NCI-H774 (cell line): ENCODE results near the gene ARFRP1.
"Not testable (repeated sequence)": the region's sequence is repeated elsewhere in the genome, so short reads cannot be mapped to it uniquely, and the experiment has no call there.

Experiments used
- DNase-seq: peaks from one replicate; lab custom pipeline; 2025; lab: John Stamatoyannopoulos, UW

The ARFRP1 gene

DNA sequence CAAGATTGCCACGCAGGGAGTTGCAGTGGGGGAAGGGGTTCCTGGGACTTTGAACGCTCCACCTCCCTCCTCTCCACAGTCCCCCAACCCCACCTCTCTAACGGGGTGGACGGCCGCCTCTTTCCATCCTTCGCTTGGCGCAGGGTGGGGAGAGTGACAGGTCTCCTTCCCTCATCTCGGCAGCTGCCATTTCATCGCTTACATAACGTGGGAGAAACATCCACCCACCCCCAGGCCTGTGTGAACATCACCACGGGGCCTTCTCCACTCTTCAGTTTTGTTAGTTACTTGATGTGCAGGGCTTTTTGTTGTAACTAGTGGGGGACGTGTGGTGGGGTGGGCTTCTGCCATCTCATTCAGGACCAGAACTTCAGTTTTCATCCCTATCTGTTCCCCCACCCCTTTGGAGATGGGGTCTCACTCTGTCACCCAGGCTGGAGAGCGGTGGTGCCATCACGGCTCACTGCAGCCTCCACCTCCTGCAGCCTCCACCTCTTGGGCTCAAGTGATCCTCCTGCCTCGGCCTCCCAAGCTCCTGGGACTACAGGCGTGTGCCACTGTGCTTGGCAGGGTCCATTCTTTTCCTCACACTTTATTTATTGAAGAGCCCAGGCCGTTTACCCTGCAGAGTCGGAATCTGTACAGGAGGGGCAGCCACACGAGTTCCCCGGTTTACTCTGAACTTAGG, 32.0 kb downstream of the ARFRP1 start:
- no peak for DNase-seq

DNA sequence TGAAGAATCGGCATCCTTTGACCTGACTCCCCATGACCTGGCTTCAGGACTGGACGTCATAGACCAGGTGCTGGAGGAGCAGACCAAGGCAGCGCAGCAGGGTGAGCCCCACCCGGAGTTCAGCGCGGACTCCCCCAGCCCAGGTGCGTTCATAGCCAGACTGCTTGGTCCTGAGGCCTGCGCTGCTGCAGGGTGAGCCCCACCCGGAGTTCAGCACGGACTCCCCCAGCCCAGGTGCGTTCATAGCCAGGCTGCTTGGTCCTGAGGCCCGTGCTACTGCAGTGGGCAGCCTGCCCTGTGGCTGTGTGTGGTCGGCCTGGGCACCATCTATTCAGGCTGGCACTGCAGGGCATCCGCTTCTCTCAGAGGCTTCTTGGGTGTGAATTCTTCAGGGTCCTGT, 33.8 kb downstream of the ARFRP1 start:
- no peak for DNase-seq

DNA sequence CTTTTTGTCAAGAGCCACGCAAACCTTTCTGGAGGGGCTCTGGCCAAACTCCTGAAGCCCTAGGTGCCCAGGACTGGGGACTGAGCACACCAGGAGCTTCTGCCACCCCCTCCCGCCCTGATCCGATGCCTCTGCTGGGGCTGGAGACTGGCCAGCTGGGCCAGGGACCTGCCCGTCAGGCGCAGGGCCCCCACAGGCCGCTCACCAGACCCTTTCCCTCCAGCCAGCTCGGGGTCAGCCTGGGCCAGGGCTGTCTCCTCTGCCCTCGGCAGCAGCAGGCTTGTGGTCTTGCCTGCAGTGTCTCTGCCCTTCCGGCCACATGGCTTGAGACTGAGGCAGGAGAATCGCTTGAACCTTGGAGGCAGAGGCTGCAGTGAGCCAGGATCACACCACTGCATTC, 35.1 kb downstream of the ARFRP1 start:
- no peak for DNase-seq

DNA sequence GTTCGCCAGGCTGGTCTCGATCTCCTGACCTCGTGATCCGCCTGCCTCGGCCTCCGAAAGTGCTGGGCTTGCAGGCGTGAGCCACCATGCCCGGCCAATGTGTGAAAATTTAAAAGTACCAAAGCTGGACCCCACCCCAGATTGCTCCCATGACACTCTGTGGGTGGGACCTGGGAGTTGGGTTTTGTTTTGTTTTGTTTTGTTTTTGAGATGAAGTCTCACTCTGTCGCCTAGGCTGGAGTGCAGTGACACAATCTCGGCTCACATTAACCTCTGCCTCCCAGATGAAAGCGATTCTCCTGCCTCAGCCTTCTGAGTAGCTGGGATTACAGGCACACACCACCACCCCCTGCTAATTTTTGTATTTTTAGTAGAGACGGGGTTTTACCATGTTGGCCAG, 36.1 kb downstream of the ARFRP1 start:
- DNase-seq = not testable (repeated sequence)

DNA sequence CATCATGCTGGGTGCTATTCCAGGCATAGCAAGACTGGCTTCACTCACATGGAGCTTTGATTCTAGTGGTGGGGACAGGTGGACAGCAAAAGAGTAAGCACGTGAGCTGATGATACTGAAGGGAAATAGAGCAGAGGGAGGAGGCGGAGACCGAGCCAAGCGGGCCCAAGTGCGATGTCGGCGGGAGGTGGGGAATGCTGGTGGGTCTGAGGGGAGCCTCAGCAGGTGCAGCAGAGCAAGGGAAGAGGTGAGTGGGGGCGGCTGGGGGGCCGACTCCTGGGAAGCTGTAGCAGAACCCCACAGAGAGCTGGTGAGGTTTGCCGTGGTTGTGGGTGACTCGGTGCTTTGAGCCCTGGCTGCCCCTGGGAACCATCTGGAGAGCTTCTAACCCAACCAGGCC, 39.4 kb downstream of the ARFRP1 start:
- DNase-seq = no peak

DNA sequence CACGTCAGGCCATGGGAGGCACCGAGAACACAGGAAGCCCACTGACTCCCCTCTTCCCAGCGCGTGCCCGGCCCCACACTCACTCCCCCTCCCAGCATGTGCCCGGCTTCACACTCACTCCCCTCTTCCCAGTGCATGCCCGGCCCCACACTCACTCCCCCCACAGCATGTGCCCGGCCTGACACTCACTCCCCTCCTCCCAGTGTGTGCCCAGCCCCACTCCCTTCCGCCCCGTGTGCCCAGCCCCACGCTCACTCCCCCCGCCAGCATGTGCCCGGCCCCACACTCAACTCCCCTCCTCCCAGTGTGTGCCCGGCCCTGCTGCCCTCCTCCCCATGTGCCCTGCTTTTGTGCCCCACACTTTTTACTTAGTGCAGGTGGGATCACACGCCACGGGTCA, 39.9 kb downstream of the ARFRP1 start:
- no peak for DNase-seq

DNA sequence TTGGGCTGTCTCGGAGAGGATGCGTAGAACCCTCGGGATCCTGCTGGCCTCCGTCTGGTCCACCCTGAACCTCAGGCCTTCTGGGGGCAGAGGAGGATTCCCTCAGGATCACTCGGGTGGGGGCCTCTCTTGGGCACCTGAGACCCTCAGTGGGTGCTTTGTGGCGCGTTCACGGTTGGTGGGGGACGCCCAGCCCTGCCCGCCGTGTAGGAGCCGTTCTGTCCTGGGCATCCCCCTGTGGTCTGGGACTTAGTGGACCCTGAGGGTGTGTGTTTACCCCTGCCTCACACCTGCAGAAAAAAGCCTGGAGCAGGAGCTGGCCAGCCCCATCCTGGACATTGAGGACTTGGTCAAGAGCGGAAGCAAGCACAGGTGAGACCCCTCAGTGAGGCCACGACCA, 42.1 kb downstream of the ARFRP1 start:
- no peak for DNase-seq

DNA sequence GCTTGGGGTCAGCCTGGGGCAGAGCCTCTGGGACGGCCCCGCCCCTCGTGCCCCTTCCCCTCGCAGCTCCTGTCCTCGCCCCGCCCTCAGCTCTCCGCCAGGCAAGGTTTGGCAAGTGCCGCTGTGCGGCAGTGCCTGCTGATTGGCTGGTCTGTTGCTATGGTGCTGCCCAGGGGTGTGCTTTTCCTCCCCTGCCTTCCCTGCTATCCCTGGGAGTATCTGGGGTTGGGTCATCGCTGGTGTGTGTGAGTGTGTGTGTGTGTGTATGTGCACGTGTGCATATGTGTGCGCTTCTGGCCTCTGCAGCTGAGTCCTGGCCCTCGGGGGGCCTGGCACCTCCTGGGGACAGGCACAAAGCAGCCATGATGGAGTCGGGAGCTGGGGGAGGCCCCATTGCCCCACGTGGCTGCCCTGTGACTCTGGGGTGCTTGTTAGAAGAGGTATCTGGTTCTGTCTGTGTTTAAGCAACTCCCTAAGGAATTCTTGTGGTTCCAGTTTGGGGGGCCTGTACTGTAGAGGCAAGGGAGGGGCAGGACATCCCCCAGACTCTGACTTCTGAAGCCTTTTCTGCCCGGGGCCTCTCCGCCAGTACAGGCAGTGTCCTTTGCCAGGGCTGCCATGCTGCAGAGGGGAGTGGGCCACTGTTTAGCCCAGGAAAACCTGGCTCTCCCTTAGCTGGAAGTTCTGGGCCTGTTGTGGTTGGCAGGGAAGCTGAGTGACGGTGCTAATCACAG, 42.7 kb downstream of the ARFRP1 start:
- no peak for DNase-seq

DNA sequence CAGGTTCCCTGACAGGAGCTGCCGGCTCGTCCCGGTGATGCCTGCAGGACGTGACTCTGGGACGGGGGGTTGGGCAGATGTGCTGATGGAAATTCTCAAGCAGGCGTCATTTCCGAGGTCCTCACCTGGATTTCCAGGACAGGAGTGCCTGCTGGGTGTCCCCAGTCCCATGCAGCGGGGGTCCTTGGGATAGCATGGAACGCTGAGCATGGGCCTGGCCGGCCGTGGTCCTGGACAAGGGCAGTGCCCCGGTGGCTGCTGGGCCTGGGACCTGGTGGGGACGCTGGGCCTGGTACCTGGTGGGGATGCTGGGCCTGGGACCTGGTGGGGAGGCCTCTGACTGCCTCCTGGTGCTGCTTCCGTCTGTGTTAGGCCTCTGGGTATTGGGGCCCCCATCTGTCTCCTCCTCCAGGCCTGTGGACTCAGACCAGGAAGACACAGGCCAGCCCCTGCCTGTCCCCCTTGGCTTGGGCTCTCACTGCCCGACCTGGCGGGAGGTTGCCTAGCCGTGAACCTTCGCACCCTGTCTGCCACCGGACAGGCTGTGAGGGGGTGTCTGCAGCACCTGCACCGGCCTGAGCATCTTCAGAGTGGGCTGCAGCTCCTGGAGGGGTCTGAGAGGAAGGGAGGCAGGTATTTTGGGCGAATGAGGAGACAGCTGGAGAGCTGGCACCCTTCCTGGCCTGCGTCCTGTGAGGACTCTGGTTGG, 43.5 kb downstream of the ARFRP1 start:
- no peak for DNase-seq

DNA sequence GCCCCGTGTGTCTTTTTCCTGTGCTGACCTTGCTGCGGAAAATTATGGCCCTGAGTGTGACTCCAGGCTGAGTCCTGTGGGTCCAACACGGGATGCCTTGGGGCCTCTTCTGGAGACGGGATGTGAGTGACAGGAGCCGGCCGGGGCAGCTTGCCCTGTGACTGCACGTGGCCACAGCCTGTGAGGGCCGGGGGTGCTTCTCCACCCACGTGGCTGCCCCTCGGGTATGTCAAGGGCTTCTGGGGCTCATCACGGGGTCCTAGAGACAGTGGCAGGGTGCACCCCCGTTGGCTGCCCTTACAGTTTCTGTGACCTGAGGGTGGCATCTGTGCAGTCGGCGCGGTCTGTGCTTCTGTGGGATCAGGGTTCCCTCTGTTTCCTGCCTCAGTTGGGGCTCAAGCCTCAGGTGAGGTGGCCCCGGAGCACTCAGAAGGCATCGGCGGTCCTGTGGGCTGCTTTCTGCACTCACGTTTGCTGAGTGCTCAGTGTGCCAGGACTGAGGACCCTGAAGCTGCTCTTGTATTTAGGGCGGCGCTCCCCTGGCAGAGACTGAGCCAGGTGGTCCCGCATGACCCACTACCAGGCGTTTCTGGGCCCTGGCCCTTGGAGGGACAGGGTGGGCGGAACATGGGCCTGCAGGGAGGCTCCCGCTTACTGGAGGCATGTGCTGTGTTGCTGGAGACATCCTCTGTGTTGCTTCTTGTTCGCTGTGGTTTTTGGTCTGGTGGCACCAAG, 44.3 kb downstream of the ARFRP1 start:
- DNase-seq = no peak

DNA sequence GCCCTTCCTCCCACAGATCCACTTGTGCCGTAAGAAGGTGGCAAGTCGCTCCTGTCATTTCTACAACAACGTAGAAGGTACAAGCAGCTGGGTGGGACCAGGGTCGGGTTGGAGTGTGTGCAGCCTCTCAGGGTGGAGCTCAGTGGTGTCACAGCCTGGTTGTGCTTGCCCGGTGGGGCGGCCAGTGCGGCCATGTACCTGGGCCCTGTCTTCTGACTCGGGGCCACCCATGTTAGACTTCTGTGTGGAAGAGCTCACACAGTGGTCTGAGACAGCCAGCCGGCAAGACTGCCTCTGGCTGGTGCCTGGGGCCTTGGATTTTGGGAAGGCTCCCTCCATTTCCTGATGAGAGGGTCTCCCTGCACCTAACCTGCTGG, 45.0 kb downstream of the ARFRP1 start:
- no peak for DNase-seq

DNA sequence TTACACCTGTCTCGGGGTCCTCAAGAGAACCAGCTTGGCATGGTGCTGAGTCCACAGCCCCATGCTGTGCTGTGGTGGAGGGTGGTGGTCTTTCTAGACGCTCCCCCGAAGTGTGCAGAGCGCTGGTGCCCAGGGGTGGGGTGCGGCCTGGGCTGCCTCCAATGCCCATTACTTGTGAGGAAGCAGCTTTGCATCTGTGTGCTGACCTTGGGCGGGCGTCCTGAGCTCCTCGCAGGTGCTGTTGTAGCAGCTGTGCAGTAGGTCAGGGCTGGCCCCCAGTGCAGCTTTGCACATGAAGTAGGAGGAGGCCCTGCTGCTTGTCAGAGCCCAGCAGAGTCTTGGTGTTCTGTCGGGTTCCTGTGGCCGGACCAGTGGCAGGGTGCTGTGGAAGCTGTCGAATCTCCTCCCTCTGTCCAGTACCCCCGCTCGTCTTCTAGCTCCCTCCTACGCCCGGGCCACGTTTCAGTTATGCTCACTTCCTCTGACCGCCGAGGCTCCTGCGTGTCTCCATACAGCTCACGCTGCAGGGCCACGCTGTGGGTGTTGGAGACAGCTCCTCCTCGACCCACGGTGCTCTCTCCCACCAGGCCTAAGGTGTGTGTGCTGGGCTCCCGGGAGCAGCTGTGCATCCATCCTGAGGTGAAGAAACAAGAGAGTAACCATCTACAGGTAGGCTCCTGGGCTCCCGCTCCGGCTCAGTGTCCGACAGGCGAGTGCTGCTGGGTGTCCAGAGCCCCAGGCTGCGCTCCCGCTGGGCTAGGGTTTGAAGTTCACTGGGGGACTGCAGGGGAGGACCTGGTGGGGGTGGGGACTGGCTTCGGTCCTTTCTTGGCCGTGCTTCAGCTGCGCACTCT, 45.6 kb downstream of the ARFRP1 start:
- DNase-seq = no peak

DNA sequence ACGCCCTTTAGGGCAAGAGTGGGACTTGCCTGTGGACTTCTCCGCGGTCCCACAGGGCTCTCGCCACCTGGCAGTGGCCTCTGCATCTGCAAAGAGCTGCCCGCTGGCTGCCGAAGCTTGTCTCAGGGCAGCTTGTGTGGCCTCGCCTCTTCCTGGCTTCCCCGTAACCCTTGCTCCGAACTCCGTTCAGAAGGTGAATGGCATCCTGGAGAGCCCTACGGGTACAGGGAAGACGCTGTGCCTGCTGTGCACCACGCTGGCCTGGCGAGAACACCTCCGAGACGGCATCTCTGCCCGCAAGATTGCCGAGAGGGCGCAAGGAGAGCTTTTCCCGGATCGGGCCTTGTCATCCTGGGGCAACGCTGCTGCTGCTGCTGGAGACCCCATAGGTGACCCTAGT, 46.7 kb downstream of the ARFRP1 start:
- DNase-seq = no peak

DNA sequence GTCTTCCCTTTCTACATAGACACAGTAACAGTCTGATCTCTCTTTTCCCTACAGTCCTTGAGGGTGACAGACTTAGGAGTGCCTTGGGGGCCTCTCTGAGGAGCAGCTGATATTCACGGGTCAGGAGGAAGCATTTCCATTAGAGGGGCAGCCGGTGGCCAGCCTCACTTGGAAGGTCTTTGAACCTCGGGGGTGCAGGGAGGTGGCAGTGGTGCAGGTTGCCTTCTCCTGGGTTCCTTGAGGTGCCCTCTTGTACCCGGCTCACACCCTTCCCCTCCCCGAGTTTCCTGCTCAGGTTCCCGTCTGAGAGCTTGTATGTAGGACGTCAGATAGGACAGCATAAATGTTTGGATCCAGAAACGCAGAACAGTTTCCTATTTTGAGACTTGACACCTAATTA, 47.2 kb downstream of the ARFRP1 start:
- no peak for DNase-seq

DNA sequence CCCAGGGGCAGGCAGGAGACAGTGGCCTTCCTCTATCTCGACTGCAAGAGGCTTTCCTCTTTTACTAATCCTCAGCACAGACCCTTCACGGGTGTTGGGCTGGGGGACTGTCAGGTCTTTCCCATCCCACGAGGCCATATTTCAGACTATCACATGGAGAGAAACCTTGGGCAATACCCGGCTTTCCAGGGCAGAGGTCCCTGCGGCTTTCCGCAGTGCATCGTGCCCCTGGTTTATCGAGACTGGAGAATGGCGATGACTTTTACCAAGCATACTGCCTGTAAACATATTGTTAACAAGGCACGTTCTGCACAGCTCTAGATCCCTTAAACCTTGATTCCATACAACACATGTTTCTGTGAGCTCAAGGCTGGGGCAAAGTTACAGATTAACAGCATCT, 47.6 kb downstream of the ARFRP1 start:
- DNase-seq = not testable (repeated sequence)

DNA sequence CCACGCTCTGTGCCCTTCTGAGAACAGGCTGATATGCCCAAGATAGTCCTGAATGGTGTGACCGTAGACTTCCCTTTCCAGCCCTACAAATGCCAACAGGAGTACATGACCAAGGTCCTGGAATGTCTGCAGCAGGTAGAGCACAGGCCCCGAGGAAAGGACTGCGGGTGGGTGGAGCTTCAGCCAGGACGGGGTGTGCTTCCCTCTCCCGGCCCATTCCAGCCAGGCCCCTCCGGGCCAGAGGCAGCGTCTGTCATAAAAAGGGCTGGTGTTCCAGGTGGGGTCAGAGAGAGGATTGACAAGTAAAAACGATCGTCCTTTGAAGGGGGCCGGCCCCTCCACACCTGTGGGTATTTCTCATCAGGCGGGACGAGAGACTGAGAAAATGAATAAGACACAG, 48.4 kb downstream of the ARFRP1 start:
- no peak for DNase-seq

DNA sequence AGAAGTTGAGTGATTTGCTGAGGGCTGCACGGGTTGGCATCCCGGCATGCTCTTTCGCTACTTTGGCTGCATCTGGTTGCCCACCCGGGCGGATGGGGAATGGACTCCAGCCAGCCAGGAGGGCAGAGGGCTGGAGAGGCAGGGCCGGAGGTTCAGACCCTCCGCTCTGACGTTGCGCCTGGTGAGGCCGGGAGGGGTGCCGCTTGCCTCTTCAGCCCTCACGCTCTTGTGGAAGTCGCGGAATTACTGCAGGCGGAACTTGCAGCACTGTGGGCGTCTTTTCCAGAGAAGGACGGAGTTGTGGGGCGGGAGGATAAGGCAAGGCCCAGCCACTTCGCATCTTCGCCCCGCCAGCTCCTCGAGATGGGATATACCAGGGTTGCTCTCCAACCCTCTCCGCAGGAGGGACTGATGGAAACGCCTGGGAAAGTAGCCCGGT, 49.0 kb downstream of the ARFRP1 start:
- no peak for DNase-seq

DNA sequence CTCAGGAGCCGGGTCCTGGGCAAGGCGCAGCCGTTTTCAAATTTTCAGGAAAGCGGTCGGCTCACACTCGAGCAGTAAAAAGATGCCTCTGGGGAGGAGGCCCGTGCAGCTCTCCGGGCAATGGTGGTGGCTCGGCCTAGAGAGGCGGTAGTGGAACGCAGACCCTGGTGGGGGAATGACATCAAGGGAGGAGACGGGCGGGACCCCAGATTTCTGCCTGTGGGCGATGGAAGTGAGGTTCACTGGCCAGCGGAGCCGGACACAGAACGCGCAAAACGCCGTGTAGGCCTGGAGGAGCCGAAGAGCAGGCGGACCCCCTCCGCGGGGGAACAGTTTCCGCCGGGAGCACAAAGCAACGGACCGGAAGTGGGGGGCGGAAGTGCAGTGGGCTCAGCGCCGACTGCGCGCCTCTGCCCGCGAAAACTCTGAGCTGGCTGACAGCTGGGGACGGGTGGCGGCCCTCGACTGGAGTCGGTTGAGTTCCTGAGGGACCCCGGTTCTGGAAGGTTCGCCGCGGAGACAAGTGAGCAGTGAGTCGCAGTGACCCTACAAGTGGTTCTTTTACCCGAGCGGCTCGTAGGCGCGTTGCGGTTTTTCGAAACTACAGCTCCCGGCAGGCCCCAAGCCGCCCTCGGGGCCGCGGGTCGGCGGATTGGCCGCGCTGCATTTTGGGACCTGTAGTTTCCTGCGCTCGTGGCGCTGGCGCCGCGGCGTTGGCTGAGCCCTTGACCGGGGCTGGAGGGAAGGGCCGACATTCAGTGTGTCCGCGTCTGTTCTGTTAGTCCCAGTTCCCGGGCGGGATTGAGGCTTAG, 49.6 kb downstream of the ARFRP1 start, which contains the start of gene RTEL1:
Gene RTEL1, plus strand, starts transcription at position 376 of the 812 bp plus-strand sequence. CDS start 1,091 bp downstream, outside the sequence.
- DNase-seq = peak; percentile 83

DNA sequence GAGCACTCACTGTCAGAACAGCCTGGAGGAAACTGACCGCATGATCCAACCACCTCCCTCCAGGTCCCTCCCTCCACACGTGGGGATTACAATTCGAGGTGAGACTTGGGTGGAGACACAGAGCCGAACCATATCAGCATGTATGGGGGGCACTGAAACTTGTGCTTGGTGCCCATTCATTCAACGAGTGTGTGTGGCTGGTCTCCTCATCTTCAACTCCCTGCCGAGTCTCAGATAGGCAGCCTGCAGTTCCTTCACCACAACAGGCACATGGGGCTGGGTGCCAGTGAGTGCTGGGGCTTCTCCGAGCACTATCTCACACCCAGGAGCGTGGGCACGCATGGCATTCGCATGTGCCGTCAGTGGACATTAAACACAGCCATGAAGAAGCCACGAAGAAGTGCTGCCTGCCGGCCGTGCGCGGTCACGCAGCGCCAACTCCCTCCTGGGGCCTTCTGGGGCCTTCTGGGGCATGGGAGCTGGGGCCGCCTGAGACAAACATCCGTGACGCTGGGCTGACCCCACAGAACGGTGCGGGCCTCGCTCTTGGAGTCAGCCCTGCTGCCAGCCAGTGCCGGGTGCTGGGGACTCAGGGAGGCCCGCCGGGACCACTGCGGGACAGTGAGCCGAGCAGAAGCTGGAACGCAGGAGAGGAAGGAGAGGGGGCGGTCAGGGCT, 50.4 kb downstream of the ARFRP1 start:
- no peak for DNase-seq

DNA sequence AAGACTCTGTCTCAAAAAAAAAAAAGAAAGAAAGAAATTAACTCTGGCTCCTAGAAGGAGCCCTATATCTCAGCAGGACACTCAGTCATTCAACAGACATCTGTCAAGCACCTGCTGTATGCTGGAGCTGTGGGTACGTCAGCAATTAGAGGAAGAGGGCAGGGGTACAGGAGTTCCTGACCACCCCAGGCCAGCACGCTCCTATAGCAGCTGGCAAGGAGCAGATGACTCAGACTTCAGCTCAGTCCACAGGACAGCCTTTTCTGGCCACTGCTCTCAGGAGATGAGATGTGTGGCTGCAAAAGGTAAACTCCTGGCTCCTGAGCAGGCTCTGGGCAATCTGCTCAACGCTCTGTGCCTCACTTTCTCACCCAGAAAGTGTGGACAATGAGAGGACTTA, 51.3 kb downstream of the ARFRP1 start:
- DNase-seq = no peak
